ENCODE results near the gene UBE2R2.
A peak's percentile ranks its signal among the peaks of the same experiment; 100 is the strongest.
"Not testable (repeated sequence)": the region's sequence is repeated elsewhere in the genome, so short reads cannot be mapped to it uniquely, and the experiment has no call there.

UBE2R2 gene

GRCh38 chr9:33816327-33817252 is at the start of gene UBE2R2:
Gene UBE2R2 (plus strand): TSS chr9:33817160. CDS start chr9:33817758, 598 bp downstream.
- DNase-seq: peak; percentile 94

GRCh38 chr9:33770156-33770880 is 46.6 kb upstream of the UBE2R2 start:
- DNase-seq: not testable (repeated sequence)

- DNase-seq: not testable (repeated sequence)
Observed at GRCh38 chr9:33773135-33773534, 43.8 kb upstream of the UBE2R2 start.

DNA sequence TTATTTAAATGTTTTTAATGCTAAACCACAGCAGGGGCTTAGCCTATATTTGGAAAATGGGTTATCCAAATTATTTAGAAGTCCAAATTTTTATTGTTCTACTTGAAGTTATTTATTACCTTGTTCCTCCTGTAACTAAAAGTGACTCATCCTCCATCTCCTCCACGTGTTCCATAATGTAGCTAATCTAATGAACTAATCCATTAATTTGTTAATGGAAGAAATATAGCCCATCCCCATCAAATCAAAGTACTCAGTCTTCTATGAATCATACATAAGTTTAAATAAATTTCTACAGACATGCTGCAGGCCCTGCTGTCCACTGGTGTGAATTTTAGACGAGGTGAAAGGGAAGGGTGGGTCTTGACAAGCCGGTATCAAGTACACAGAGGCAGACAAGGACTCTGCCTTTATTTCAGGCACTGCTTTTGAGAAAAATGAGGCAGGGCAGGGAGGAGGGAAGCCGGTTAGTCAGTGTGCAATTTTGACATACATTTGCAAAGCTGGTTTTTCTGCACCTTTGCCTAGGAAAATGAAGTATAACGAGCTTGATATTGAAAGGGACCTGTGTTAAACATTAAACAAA is 42.8 kb upstream of the UBE2R2 start:
- not testable (repeated sequence) for DNase-seq

DNA sequence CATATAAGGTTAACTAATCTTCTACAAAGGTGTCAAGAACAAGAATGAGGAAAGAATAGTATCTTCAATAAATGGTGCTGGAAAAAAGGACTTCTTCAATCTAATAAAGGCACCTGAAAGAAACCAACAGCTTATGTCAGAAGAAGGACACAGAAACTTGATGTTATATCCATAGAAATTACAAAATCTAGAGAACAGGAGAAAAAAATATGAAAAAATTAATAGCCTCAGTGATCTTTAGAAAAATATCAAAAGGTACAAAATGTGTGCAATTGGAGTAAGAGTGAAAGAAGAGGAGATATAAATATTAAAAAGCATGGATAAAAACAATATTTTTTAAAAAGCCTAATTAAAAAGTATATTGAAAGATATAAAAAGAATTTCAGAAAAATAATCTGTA is 40.4 kb upstream of the UBE2R2 start:
- DNase-seq: no peak

GRCh38 chr9:33778700-33779351 is 38.1 kb upstream of the UBE2R2 start:
- peak; percentile 64 for DNase-seq

- no peak for DNase-seq
Observed at GRCh38 chr9:33780276-33780675, 36.7 kb upstream of the UBE2R2 start.

GRCh38 chr9:33781736-33782135 is 35.2 kb upstream of the UBE2R2 start:
- DNase-seq: no peak

DNA sequence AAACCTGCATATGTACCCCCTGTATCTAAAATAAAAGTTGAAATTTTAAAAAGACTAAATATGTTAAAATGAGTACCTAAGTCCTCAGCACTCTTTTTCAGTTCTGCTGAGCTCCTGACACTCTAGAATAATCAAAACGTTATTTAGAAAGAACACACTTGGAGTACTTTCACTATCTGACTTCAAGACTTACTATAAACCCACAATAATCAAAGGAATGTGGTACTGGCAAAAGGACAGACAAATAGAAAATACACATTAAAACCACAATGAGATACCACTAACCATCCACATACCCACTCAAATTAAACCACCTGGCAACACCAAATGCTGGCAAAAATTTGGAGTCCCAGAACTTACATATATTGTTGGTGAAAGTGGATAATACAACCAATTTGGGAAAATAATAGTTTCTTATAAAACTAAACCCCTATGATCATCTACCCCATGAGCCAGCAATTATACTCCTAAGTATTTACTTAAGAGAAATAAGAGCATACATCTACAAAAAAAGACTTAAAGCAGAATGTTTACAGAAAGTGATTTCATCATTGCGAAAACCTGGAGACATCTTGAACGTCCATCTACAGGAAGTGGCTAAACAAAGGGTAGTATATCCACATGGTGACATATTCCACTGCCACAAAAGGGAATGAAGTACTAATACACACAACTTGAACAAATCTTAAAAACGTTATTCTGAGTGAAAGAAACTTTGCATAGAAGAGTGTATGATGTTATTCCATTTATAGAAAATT is 34.4 kb upstream of the UBE2R2 start:
- DNase-seq: no peak

DNA sequence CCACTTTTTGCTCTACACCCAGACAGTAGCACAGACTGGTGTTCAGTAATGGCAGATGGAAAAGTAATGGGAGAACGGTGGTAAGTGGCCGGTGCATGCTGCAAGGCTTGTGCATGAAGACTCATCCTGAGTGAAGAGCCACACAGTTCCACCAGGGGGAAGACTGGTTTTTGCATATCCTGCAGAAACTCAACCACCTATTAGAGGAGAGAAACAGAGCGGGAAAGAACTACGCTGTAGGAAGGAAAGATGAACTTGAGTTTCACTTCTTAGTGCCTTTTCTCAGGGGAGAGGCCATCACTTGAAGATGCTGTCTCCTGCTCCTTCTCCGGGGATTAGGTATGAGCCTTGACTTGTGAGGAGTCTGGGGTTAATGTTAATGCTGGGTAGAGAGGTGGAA is 31.0 kb upstream of the UBE2R2 start:
- no peak for DNase-seq

DNA sequence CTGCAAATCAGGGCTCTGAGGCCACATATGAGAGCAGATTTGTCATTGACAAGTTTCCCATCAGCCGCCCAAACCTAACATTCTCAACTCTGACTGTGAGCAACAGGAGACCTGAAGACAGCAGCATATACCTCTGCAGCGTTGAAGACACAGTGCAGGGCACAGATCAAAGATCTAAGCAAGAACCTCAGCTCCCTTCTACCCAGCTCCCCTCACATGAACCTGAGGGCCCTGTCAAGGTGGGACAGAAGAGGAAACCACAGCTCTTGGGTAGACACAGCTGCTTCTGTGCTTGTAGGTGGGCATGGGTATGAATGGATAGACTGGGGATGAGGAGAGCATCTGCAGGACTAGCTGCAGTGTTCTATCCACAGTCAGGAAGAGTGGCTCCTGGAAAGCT is 30.3 kb upstream of the UBE2R2 start:
- no peak for DNase-seq

DNA sequence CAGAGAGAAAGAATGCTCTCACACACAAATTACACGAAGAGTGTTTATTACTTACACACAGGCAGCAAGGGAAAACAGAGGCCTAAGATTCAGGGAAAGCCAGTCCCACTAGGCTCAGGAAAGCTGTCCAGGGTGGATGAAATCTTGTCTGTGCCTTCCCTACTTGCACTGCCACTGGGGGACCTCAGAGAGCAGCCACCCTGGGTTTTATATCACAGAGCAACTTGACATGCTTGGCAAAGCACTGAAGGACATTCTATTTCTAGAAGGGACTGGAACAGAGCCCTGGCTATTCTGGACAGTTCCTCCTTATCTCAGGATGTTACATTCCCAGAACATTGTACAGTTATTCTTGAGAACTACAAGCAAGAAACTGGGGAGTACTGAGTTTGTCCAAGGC is 29.1 kb upstream of the UBE2R2 start:
- DNase-seq: no peak

GRCh38 chr9:33789429-33789828 is 27.5 kb upstream of the UBE2R2 start:
- not testable (repeated sequence) for DNase-seq

GRCh38 chr9:33791117-33791516 is 25.8 kb upstream of the UBE2R2 start:
- DNase-seq: no peak

- DNase-seq: not testable (repeated sequence)
Observed at GRCh38 chr9:33793496-33793895, 23.5 kb upstream of the UBE2R2 start.

GRCh38 chr9:33794560-33794959 is 22.4 kb upstream of the UBE2R2 start:
- DNase-seq: no peak

GRCh38 chr9:33795281-33795680 is 21.7 kb upstream of the UBE2R2 start, which contains the start of gene PRSS3:
Gene PRSS3 (plus strand): TSS chr9:33795561. CDS start chr9:33795574, 13 bp downstream.
- DNase-seq: no peak

GRCh38 chr9:33795819-33796218 is 21.1 kb upstream of the UBE2R2 start:
- DNase-seq: no peak

DNA sequence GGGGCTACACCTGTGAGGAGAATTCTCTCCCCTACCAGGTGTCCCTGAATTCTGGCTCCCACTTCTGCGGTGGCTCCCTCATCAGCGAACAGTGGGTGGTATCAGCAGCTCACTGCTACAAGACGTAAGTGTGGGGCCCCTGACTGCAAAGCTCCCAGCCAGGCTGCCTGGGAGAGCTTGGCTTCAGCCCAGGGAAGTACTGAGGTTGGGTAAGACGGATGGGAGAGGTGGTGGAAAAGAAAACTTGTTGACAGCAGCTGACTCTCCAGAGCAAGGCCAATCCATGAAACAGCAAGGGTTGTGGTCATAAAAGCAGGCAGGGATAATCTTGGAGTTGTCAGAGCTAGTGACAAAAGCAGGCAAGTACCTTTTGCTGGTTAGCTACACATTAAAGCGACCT is 20.3 kb upstream of the UBE2R2 start:
- DNase-seq: not testable (repeated sequence)

GRCh38 chr9:33797837-33798236 is 19.1 kb upstream of the UBE2R2 start:
- DNase-seq: no peak

GRCh38 chr9:33798545-33798944 is 18.4 kb upstream of the UBE2R2 start:
- no peak for DNase-seq

All from CD4-positive, alpha-beta T cell treated with Interleukin-21 for 1 hour (primary cell).